Dendritic cell treated with granulocyte-macrophage colony-stimulating factor and Interleukin-4, amounts not matched to agents 40 ng/mL and 50 ng/mL, for 4 days (primary cell): Measurements from ENCODE around the gene TPI1.
"Not testable (repeated sequence)": the region's sequence is repeated elsewhere in the genome, so short reads cannot be mapped to it uniquely, and the experiment has no call there.

Experiments
- H3K27ac Mint-ChIP-seq: one replicate; pipeline ENCODE4 v1.8.0; 2022; ENCODE audit warnings: mild to moderate bottlenecking, mixed read lengths
- H3K27me3 Mint-ChIP-seq: one replicate; pipeline ENCODE4 v1.8.0; 2022; ENCODE audit warnings: mild to moderate bottlenecking, mixed read lengths
- H3K36me3 Mint-ChIP-seq: one replicate; pipeline ENCODE4 v1.8.0; 2022; ENCODE audit warnings: low read depth, mixed read lengths
- H3K4me1 Mint-ChIP-seq: one replicate; pipeline ENCODE4 v1.8.0; 2022; ENCODE audit warnings: low read depth, mixed read lengths
- H3K4me3 Mint-ChIP-seq: one replicate; pipeline ENCODE4 v1.8.0; 2022; ENCODE audit warnings: mild to moderate bottlenecking, moderate library complexity, mixed read lengths
- H3K9me3 Mint-ChIP-seq: one replicate; pipeline ENCODE4 v1.8.0; 2022; ENCODE audit warnings: mixed read lengths
- intact Hi-C: fragments of 100-400 bp; cut with micrococcal nuclease; formaldehyde crosslinking; loops from one replicate; pipeline ENCODE4 v1.15.0; 2022

The TPI1 gene

DNA sequence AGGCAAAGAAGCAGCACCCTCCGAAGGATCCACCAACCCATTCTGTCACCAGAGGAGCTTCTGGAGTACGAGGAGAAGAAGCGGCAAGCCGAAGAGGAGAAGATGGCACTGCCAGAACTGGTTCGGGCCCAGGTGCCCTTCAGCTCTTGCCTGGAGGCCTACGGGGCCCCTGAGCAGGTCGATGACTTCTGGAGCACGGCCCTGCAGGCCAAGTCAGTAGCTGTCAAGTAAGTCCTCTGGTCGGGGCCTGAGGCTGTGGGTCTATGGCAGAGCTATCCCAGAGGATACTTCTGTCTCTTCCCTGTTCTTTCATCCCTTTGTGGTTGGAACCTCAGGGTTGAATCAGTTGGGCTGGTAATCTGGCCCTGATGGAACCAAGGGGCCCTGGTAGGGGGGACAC lies 5.9 kb upstream of the TPI1 start:
- intact Hi-C loops: no loop called here
- peaks cover 98% of the 10 kb centered on the region for H3K36me3 Mint-ChIP-seq
- no peaks in the 10 kb centered on the region for H3K9me3 Mint-ChIP-seq
- no peak overlapping the region for H3K27ac Mint-ChIP-seq
- H3K4me3 Mint-ChIP-seq: no peak overlapping the region
- no peaks in the 10 kb centered on the region for H3K27me3 Mint-ChIP-seq
- peaks cover 5% of the 10 kb centered on the region for H3K4me1 Mint-ChIP-seq

DNA sequence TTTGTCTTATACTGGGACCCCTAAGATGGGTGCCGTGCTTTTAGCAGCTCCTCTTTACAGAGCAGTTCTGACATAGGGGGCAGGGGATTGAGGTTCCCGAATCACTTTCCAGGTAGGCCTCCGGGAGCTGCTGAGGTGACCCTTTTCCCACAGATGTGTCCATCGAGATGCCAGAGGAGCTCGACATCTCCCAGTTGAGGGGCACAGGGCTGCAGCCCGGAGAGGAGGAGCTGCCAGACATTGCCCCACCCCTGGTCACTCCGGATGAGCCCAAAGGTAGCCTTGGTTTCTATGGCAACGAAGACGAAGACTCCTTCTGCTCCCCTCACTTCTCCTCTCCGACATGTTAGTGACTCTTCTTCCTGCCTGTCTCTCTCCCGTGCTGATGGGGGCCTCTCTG lies 4.3 kb upstream of the TPI1 start:
- no peak overlapping the region for H3K27ac Mint-ChIP-seq
- no peaks in the 10 kb centered on the region for H3K9me3 Mint-ChIP-seq

DNA sequence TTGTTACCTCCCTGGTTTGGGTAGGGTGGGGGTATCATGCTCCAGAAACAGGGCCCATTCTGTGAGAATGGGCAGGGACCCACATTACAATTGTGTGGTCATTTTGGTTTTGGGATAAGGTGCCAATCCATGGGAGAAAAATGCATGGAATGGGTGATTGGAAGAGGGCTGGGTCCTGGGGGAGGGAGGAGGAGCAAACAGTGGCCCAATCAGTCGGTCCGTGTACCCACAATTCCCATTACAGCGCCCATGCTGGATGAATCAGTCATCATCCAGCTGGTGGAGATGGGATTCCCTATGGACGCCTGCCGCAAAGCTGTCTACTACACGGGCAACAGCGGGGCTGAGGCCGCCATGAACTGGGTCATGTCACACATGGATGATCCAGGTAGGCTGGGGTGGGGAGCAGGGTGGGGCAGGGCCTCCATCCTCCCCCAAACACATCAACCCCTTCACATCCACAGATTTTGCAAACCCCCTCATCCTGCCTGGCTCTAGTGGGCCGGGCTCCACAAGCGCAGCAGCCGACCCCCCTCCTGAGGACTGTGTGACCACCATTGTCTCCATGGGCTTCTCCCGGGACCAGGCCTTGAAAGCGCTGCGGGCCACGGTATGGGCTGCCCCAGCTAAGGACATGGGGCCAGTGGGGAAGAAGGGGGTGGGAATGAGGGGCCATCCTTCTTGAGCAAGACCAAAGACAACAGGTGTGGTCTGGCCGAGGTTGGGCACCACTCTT lies 3.6 kb upstream of the TPI1 start:
- Mint-ChIP-seq H3K36me3 (peaks cover 95% of the 10 kb centered on the region), H3K9me3 (no peaks in the 10 kb centered on the region), H3K4me3 (no peak overlapping the region), H3K4me1 (peaks cover 18% of the 10 kb centered on the region), H3K27ac (no peak overlapping the region), H3K27me3 (no peaks in the 10 kb centered on the region)
- intact Hi-C loops: no loop called here

More for the DNA sequence above, 4.3 kb upstream of the TPI1 start:
- H3K4me3 Mint-ChIP-seq: no peak overlapping the region
- H3K36me3 Mint-ChIP-seq: peaks cover 95% of the 10 kb centered on the region
- intact Hi-C loops: no loop called here
- H3K4me1 Mint-ChIP-seq: peaks cover 12% of the 10 kb centered on the region
- H3K27me3 Mint-ChIP-seq: no peaks in the 10 kb centered on the region

DNA sequence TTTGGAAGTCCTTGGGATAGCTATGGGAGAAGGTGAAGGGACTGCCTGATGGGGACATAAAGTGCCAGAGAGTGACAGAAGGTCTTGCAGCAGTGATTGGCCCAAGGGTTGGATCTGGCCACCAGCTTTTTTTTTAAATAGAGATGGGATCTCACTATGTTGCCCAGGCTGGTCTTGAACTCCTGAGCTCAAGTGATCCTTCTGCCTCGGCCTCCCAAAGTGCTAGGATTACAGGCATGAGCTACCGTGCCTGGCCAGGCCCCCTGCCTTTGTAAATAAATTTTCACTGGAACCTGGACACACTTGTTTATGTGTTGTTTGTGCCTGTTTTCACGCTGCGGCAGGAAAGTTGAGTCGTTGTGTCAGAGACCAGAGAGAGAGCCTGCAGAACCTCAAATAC lies 2.0 kb upstream of the TPI1 start:
- peaks cover 95% of the 10 kb centered on the region for H3K36me3 Mint-ChIP-seq
- H3K9me3 Mint-ChIP-seq, H3K27me3 Mint-ChIP-seq, H3K27ac Mint-ChIP-seq, H3K4me3 Mint-ChIP-seq: not testable (repeated sequence)
- intact Hi-C loops: loop anchor here (5.0 kb wide), 1 partner anchor 72 kb away; no protein-coding TSS in a partner anchor
- H3K4me1 Mint-ChIP-seq: peaks cover 34% of the 10 kb centered on the region

DNA sequence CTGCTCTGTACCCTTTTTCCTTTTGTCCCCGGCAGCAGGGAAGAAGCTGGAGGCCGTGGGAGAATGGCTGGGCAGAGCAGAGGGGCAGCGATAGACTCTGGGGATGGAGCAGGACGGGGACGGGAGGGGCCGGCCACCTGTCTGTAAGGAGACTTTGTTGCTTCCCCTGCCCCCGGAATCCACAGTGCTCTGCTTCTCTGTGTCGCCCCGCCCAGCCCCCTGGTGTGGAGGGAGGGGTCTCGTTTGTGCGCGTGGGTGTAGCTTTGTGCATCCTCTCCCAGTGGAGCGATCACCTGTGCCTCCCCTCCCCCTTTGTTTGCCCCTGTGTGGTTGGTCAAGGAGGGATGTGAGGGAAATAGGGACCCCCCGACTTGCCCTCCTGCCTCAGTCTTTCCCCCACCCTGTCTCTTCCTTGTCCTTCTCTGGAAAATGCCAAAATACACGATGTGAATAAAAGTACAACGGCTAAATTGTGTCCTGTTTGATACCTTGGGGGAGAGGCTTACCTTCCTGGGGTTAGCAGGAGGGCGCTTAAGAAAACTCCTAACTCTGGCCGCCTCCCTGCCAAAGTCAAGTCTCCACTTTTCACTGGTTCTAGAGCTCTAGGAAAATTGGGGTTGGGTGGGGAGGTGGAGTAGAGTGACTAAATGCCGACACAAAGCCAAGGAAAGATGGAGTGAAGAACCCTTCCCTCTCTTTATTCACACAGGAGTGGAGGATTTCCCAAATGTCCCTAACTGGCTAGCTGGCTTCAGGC lies 990 bp upstream of the TPI1 start:
- Mint-ChIP-seq H3K36me3 (peaks cover 95% of the 10 kb centered on the region), H3K4me3 (peak overlapping the region; percentile 94), H3K9me3 (no peaks in the 10 kb centered on the region), H3K4me1 (peaks cover 44% of the 10 kb centered on the region), H3K27me3 (no peaks in the 10 kb centered on the region), H3K27ac (peak overlapping the region; percentile 94)
- intact Hi-C loops: loop anchor here (5.0 kb wide), 1 partner anchor 71 kb away; no protein-coding TSS in a partner anchor

DNA sequence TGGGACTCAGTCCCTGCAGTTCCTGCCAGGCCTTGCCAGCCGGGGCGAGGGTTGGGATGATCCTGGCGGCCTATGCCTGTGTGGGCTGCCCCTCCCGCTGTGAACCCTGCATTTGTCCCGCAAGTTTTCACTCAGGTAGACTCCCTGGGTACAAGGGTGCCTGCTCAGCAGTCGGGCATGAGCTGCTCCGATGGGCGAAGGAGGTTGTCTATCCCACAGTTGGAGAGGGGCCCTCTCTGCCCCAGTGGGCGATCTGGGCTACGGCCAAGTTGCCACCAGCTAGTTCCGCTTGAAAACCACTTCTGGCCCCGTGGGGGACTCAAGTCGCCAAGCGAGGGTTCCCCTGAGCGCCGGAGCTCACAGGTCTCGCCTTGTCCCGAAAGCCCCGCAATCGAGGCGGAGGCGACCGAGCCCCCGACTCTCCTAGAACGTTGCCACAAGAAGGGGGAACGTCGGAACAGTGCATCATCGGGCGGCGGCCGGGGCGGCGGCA lies 365 bp upstream of the TPI1 start:
- H3K4me3 Mint-ChIP-seq: peak overlapping the region; percentile 94
- H3K27me3 Mint-ChIP-seq: no peaks in the 10 kb centered on the region
- peaks cover 50% of the 10 kb centered on the region for H3K4me1 Mint-ChIP-seq
- H3K9me3 Mint-ChIP-seq: no peaks in the 10 kb centered on the region
- intact Hi-C loops: loop anchor here (5.0 kb wide), 1 partner anchor 70 kb away; no protein-coding TSS in a partner anchor
- peak overlapping the region; percentile 94 for H3K27ac Mint-ChIP-seq
- peaks cover 95% of the 10 kb centered on the region for H3K36me3 Mint-ChIP-seq

DNA sequence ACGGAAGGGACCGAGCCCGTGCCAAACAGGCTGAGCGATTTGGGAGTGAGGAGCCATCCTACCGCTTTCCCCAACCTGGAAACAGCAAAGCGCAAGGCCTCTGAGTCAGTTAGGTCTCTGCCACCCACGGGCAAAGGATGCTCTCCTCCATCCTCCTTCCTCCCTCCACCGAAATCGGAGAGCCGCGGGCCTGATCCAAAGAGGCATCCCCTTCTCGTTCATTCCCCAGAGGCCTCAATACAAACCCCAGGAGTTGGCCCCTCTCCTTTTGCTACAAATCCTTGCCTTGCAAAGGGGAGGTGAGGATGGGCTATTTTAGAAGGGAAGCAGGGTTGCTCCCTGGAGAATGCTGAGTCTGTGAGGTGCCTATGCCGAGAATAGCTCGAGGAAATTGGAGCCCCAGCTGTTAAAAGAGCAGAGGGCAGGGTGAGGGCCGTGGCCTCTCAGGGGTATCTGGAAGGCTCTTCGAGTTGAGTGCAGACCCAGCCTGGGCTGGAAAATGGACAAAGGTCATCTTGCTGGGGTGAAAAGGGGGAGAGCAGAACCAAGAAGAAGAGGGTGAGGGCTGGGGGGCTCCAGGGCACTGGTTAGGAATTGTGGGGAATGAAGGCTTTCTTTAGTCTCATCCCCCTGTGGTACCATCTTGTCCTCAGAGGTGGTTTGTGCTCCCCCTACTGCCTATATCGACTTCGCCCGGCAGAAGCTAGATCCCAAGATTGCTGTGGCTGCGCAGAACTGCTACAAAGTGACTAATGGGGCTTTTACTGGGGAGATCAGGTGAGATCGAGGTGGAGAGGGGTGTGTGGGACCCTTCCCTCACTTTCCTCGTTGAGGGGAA lies 1.1 kb downstream of the TPI1 start:
- intact Hi-C loops: loop anchor here (2.0 to 5.0 kb wide), 2 partner anchors 69 to 244 kb away; no protein-coding TSS in a partner anchor
- H3K27ac Mint-ChIP-seq: peak overlapping the region; percentile 94
- no peaks in the 10 kb centered on the region for H3K27me3 Mint-ChIP-seq
- peaks cover 96% of the 10 kb centered on the region for H3K36me3 Mint-ChIP-seq
- H3K9me3 Mint-ChIP-seq: no peaks in the 10 kb centered on the region
- H3K4me1 Mint-ChIP-seq: peaks cover 60% of the 10 kb centered on the region
- H3K4me3 Mint-ChIP-seq: peak overlapping the region; percentile 94

DNA sequence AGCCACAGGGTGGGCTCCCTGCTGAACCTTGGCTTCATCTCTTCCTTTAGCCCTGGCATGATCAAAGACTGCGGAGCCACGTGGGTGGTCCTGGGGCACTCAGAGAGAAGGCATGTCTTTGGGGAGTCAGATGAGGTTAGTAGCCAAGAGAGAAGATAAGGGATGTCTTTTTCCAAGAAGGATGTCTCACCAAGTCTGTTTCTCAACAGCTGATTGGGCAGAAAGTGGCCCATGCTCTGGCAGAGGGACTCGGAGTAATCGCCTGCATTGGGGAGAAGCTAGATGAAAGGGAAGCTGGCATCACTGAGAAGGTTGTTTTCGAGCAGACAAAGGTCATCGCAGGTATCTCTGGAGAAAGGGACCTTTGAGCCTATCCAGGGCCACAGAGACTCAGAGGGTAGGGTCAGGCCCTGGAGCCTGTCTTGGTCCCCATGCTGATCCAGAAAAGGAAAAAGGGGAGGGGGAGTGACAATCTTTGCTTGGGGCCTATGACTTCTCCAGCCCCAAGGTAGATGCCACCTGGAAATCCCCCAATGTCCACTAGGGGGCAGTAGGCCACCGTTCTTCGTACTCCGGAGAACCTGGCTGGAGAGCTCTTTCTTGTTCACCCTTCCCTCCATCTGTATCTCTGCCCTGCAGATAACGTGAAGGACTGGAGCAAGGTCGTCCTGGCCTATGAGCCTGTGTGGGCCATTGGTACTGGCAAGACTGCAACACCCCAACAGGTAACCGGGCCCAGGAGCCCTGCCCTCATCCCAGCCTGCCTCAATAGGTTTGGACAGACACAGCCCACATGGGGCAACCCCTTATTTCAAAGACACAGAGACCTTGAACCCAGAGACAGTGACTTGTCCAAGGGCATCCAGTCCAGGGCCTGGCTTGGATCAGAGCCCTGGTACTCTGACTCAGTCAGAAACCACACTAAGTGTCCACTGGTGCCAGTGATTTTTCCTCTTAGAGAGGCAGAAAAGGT lies 2.0 kb downstream of the TPI1 start:
- Mint-ChIP-seq H3K27ac (peak overlapping the region; percentile 94), H3K4me1 (peaks cover 60% of the 10 kb centered on the region), H3K36me3 (peaks cover 87% of the 10 kb centered on the region), H3K27me3 (no peaks in the 10 kb centered on the region), H3K9me3 (no peaks in the 10 kb centered on the region), H3K4me3 (peak overlapping the region; percentile 94)
- intact Hi-C loops: loop anchor here (2.0 to 5.0 kb wide), 2 partner anchors 68 to 243 kb away; no protein-coding TSS in a partner anchor

DNA sequence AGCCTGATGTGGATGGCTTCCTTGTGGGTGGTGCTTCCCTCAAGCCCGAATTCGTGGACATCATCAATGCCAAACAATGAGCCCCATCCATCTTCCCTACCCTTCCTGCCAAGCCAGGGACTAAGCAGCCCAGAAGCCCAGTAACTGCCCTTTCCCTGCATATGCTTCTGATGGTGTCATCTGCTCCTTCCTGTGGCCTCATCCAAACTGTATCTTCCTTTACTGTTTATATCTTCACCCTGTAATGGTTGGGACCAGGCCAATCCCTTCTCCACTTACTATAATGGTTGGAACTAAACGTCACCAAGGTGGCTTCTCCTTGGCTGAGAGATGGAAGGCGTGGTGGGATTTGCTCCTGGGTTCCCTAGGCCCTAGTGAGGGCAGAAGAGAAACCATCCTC lies 3.0 kb downstream of the TPI1 start:
- H3K4me1 Mint-ChIP-seq: peaks cover 60% of the 10 kb centered on the region

DNA sequence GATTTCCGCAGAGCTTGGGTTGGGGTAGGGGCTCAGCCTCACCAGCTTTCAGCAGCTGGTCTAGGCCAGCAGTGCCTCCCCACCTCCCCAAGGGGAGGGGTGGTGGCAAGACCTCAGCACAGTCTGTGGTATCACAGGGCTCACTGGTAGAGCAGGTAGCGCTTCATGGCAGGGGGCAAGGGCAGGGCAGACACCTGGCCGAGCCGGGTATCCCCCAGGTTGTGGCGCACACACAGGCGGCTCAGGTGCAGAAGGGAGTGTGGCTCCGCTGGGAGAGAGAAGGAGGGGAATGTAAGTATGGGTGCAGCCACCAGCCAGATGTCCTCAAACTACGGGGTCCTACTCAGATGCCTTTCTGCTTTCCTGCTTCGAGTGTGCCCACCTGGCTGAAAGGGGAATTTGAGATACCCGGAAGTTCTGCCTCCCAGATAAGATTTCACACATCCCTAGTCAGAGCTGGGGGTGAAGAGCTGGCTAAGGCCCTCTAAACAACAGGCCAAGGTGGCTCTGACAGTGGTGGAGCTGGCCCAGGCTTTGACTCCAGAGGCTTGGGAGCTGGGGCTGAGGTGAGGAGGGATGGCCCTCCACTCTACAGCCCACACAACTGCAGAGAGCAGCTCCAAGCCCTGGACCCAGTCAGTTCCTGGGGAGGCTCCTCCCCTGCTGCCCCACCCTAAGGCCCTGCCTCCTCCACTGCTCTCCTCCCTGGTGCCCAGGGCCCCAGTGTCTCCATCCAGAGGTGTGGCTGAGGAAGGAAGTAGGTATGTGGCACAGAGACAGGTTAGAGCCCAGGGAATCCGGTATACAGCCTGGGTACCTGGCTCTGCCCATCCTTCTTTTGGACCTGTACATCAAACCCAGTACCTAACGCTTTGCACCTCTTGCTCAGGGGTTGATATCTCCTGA lies 4.0 kb downstream of the TPI1 start:
- Mint-ChIP-seq H3K4me3 (peak overlapping the region; percentile 97), H3K4me1 (peaks cover 61% of the 10 kb centered on the region), H3K36me3 (peaks cover 74% of the 10 kb centered on the region), H3K27ac (peak overlapping the region; percentile 87), H3K9me3 (no peaks in the 10 kb centered on the region), H3K27me3 (no peaks in the 10 kb centered on the region)
- intact Hi-C loops: no loop called here

More for the DNA sequence above, 3.0 kb downstream of the TPI1 start:
- H3K27me3 Mint-ChIP-seq, H3K4me3 Mint-ChIP-seq, H3K9me3 Mint-ChIP-seq, intact Hi-C loops, H3K27ac Mint-ChIP-seq: not testable (repeated sequence)
- peaks cover 77% of the 10 kb centered on the region for H3K36me3 Mint-ChIP-seq

DNA sequence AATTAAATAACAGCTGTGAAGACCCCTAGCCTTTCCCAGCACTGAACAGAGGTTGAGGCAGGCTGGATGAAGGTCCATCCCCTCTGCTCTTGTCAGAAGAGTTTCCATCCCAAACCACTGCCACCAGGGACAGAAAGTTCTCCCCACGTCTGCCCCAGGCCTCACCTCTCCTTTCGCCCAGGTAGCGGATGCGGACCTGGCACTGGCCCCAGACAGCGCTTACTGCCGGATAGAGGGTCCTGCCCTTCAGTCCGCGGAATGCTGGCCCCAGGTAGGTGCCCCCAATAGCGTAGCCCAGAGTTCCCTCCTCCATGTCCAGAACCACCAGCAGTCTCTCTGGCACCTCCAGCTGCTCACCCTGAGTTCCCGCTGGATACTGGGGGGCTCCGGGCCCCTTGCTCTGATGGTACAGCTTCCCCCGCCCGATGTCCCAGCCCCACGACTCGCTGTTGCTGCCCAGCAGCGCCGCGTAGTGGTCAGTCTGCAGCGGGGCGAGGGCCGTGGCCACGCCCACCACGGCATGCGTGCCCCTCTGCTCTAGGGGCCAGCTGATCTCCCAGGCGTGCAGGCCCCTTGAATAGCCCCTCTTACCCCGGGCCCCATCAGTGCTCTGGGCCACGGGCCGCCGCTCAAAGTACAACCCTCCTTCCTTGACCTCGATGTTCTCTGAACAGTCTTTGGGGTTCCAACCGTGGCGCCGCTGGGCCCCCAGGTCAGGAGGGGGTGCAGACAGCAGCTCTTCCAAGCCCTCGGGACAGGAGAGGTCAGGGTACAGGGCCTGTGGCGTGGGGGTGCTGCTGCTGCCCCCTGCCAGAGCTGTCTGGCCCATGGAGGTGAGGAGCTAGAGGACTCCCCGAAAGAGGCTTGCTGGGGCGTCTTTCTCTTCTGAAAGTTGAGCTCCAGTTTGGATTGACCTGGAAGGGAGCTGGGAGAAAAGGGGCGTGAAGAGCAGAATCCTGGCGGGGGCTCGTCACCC lies 5.0 kb downstream of the TPI1 start:
- Mint-ChIP-seq H3K36me3 (peaks cover 77% of the 10 kb centered on the region), H3K27me3 (no peaks in the 10 kb centered on the region), H3K27ac (peak overlapping the region; percentile 87), H3K4me1 (peaks cover 53% of the 10 kb centered on the region), H3K4me3 (peak overlapping the region; percentile 97), H3K9me3 (no peaks in the 10 kb centered on the region)
- intact Hi-C loops: loop anchor here (1.0 kb wide), 2 partner anchors 19 to 20 kb away; partner anchors contain the start of gene USP5
